ENCODE measurements around the gene MTSS2. TPM values are rescaled to one million over a fixed set of nuclear protein-coding genes. Genes with fewer than 3 reads are reported as not detected.

Gene MTSS2
- total and polyA plus RNA-seq, 2 of the 4 experiments (the other 2 are of a cell fraction): 9.1 to 86.2 TPM

DNA sequence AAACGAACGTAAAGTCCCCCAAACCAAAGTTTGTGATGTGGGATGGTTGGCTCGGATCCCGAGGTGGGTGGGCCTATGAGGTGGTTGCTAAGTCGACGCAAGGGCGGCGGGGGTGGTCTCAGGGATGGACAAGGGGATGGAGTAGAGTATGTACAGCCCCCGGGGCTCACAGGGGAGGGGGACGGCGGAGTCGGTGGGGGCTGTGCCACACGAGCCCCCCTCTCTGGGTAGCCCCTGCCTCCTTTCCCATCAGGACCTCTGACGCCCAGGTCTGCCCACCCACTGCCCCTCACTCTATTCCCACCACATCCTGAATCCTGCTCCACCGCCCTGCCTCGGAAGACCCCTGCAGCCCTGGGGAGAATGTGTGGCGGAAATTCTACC lies 24.3 kb downstream of the MTSS2 start:
- H2BK15ac ChIP-seq (ENCODE audit: low read depth, low read length): no peak overlapping the region
- no peaks in the 10 kb centered on the region for H3K27me3 ChIP-seq (ENCODE audit: control insufficient read depth, insufficient read depth, low read length)
- 64% methylated on average over 3 of the region's 17 CpGs; no CpG with 5 or more reads in 1 of the 2 experiments for WGBS, 2 experiments (ENCODE audit: extremely low coverage in 2 of 2, insufficient read length in 1 of 2)
- H2AFZ ChIP-seq (replicated peaks; ENCODE audit: low read length, poor library complexity): no peak overlapping the region
- no peak overlapping the region for H3K4me2 ChIP-seq (ENCODE audit: low read depth, low read length)
- peak overlapping the region; percentile 66 for H2AK9ac ChIP-seq (replicated peaks; ENCODE audit: low read depth, low read length, poor library complexity)
- H4K20me1 ChIP-seq (ENCODE audit: insufficient read depth, low read length): peaks cover 52% of the 10 kb centered on the region
- no peak overlapping the region for H3K4me3 ChIP-seq (ENCODE audit: insufficient read depth, low read depth, low read length)
- H3K14ac ChIP-seq (replicated peaks; ENCODE audit: low read depth, low read length): no peak overlapping the region
- no peak overlapping the region for H3K4ac ChIP-seq (ENCODE audit: low read depth, low read length)
- DNase-seq: no peak
- no TSS peak for BruUV-seq (replicated peaks)
- no peaks in the 10 kb centered on the region for H3K9me3 ChIP-seq (ENCODE audit: control insufficient read depth, insufficient read depth, low read length)
- H4K91ac ChIP-seq (ENCODE audit: insufficient read depth, low read depth, low read length): no peak overlapping the region
- intact Hi-C loops (cut with micrococcal nuclease): no loop called here
- H2BK20ac ChIP-seq (ENCODE audit: low read depth, low read length): no peak overlapping the region
- no peak overlapping the region for H2BK120ac ChIP-seq (ENCODE audit: low read depth, low read length)
- no peak overlapping the region for H3K27ac ChIP-seq (ENCODE audit: insufficient read depth, low read length)
- POLR2A ChIA-PET (ENCODE audit: unreplicated experiment): no interaction called here
- peaks cover 0 to 35% of the 10 kb centered on the region in 2 experiments; a peak in 3 of 4 replicates for H3K79me1 ChIP-seq (ENCODE audit: low read depth in 1 of 2, low read length in 2 of 2)
- no peak overlapping the region for H3K23ac ChIP-seq (ENCODE audit: low read depth, low read length)
- no peak overlapping the region for H3K9ac ChIP-seq (ENCODE audit: low read depth, low read length)
- ATAC-seq (ENCODE audit: low read depth): no peak
- no peaks in the 10 kb centered on the region for H3K9me1 ChIP-seq (ENCODE audit: insufficient read depth, low read length)
- H2BK5ac ChIP-seq (ENCODE audit: low read depth, low read length, poor library complexity, severe bottlenecking): no peak overlapping the region
- H3K56ac ChIP-seq (ENCODE audit: extremely low read depth, insufficient read depth, low read length): no peak overlapping the region
- in situ Hi-C loops (cut with MboI; ENCODE audit: low sequenced_read_pairs): no loop called here
- peaks cover 43% of the 10 kb centered on the region for H3K36me3 ChIP-seq (ENCODE audit: control insufficient read depth, insufficient read depth, low read length)
- H2AK5ac ChIP-seq (ENCODE audit: low read depth, low read length): no peak overlapping the region
- no peak overlapping the region for H4K8ac ChIP-seq (ENCODE audit: low read depth in 2 of 2, low read length in 2 of 2)
- no peak overlapping the region for H3K18ac ChIP-seq (ENCODE audit: low read depth, low read length)
- peaks cover 3% of the 10 kb centered on the region; the same call in 1 of the 2 replicates for H3K4me1 ChIP-seq (ENCODE audit: control insufficient read depth, insufficient read depth, low read length)
- no peak overlapping the region for H4K5ac ChIP-seq (ENCODE audit: low read depth, low read length)
- CTCF ChIA-PET: interaction anchor here (1.2 kb wide), 1 partner anchor 110 kb away, joined by 3 read pairs; no protein-coding TSS in a partner anchor
- dilution Hi-C loops (cut with HindIII; ENCODE audit: low sequenced_read_pairs, unreplicated experiment): no loop called here
- TF ChIP-seq FOS (IDR thresholded peaks at IDR 0.05; ENCODE audit: low read depth, low read length): no peak
- TF ChIP-seq, protein P1, sequence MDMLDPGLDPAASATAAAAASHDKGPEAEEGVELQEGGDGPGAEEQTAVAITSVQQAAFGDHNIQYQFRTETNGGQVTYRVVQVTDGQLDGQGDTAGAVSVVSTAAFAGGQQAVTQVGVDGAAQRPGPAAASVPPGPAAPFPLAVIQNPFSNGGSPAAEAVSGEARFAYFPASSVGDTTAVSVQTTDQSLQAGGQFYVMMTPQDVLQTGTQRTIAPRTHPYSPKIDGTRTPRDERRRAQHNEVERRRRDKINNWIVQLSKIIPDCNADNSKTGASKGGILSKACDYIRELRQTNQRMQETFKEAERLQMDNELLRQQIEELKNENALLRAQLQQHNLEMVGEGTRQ (IDR thresholded peaks at IDR 0.05; ENCODE audit: low read depth, low read length): no peak
- TF ChIP-seq MAZ (IDR thresholded peaks at IDR 0.05; ENCODE audit: borderline replicate concordance, low read depth, low read length): no peak
- TF ChIP-seq SMC3 (IDR thresholded peaks at IDR 0.05; ENCODE audit: low read depth, low read length): no peak
- no peak for TF ChIP-seq BHLHE40 (IDR thresholded peaks at IDR 0.05; ENCODE audit: low read depth, low read length)
- no peak for TF ChIP-seq RFX5 (IDR thresholded peaks at IDR 0.05; ENCODE audit: low read depth, low read length)

Data from IMR-90 (cell line).